IPS DF 6.9 (cell line): Measurements from ENCODE around the gene ABHD16A.

ENCODE experiments used
- DNase-seq: peaks from one replicate; pipeline ENCODE4 v3.0.0-alpha.2; 2013; ENCODE audit warnings: low read depth, low spot score
- H3K27ac ChIP-seq: one replicate; pipeline ENCODE4 v1.5.1; 2013; ENCODE audit warnings: low read length, control low read depth
- H3K27me3 ChIP-seq: 2 replicates; pipeline ENCODE4 v1.6.1; 2013; ENCODE audit warnings: mild to moderate bottlenecking, low read length; ENCODE audit not compliant: control insufficient read depth, insufficient read depth
- H3K36me3 ChIP-seq: 2 replicates; pipeline ENCODE4 v1.6.1; 2013; ENCODE audit warnings: low read length; ENCODE audit not compliant: control insufficient read depth, insufficient read depth
- H3K4me1 ChIP-seq: 2 replicates; pipeline ENCODE4 v1.6.1; 2013; ENCODE audit warnings: low read length; ENCODE audit not compliant: control insufficient read depth, insufficient read depth
- H3K4me3 ChIP-seq: 2 replicates; pipeline ENCODE4 v1.5.1; 2013; ENCODE audit warnings: mild to moderate bottlenecking, low read length
- H3K9me3 ChIP-seq: 2 replicates; pipeline ENCODE4 v1.6.1; 2013; ENCODE audit warnings: low read length, inconsistent platforms; ENCODE audit not compliant: control insufficient read depth, insufficient read depth
- WGBS: extraction: QIAGEN DNeasy Blood & Tissue Kit; methylation state at CpG from one replicate; pipeline ENCODE4 v1.1.7; 2013; ENCODE audit warnings: mixed read lengths, missing lambda C conversion rate; ENCODE audit not compliant: insufficient read length, insufficient coverage; 5-methylcytosine and 5-hydroxymethylcytosine counted together

The ABHD16A gene

DNA sequence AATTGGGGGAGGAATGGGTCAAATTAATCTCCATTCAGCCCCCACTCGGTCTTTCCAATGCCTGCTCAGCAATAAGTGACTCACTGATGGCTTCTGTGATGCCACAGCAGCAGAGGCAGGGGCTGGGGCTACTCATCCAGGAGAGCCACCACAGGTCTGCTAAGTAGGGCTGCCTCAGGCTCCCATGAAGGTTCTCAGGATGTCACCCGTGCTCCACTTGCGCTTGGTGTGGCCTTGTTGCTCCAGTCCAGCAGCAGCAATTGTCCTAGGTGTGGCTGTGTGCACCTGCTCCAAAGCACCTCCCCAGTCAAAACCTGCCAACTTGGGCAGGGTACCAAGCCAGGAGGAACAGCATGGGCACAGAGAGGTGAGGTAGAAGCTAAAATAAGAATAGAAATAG is 19.0 kb upstream of the ABHD16A start:
- Histone ChIP-seq H3K9me3 (no peaks in the 10 kb centered on the region), H3K27ac (no peak overlapping the region), H3K36me3 (peaks cover 2% of the 10 kb centered on the region; the same call in 1 of the 2 replicates), H3K4me1 (peaks cover 10% of the 10 kb centered on the region; the same call in 1 of the 2 replicates), H3K27me3 (no peaks in the 10 kb centered on the region), H3K4me3 (no peak overlapping the region)
- WGBS, result no CpG with 5 or more reads among the region's 3 CpGs
- no peak for DNase-seq

DNA sequence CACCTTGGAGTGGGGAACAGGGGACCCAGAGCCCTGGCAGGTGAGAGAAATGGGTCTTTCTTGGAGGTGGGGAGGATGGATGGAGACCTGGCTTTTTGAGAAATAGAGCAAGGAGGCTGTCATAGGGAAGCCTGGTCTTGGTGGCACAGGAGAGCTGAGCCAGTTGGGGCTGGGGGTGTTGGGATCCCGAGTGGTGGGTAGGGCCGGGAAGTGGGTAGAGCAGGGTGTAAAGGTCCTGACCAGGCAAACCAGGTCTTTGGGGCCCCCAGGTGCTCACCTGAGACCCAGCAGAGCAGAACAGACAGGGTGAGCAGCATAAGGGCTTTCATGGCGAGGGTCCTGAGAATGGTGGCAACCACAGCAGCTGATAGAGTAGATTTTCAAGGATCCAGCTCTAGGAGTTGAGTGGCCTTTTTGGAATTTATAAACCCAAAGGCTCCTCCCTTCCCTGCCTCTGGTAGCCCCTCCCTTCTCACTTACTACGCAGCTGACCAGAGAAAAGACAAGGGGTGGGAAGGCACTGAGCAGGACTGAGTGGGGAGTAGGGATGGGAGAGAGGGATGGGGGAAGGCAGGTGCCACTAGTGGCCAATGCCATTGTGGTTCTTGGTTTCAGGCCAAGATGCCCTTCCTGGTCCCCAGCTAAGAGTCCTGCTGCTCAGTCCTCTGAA is 18.4 kb upstream of the ABHD16A start, which contains the start of gene LY6G6C:
Gene LY6G6C (minus strand): TSS at position 396 of the 670 bp plus-strand sequence. CDS start 67 bp downstream, at position 329.
- Histone ChIP-seq H3K4me3 (no peak within 1 kb of the TSS), H3K27me3 (no peaks in the 10 kb centered on the region), H3K27ac (no peak within 1 kb of the TSS), H3K36me3 (peaks cover 2% of the 10 kb centered on the region; the same call in 1 of the 2 replicates), H3K4me1 (peaks cover 10% of the 10 kb centered on the region; the same call in 1 of the 2 replicates), H3K9me3 (no peaks in the 10 kb centered on the region)
- no CpG with 5 or more reads among the region's 4 CpGs for WGBS
- DNase-seq, result no peak

- Histone ChIP-seq H3K27ac (no peak overlapping the region), H3K27me3 (no peaks in the 10 kb centered on the region), H3K4me1 (peaks cover 10% of the 10 kb centered on the region; the same call in 1 of the 2 replicates), H3K4me3 (no peak overlapping the region), H3K36me3 (no peaks in the 10 kb centered on the region), H3K9me3 (no peaks in the 10 kb centered on the region)
- DNase-seq, result no peak
- no CpG with 5 or more reads among the region's 5 CpGs for WGBS
Measured at GRCh38 chr6:31720196-31720770, 17.2 kb upstream of the ABHD16A start.

- H3K36me3 ChIP-seq, result no peaks in the 10 kb centered on the region
- no peak overlapping the region for H3K4me3 ChIP-seq
- no peaks in the 10 kb centered on the region for H3K27me3 ChIP-seq
- no peak for DNase-seq
- no peaks in the 10 kb centered on the region for H3K9me3 ChIP-seq
- peaks cover 12% of the 10 kb centered on the region for H3K4me1 ChIP-seq
- no peak overlapping the region for H3K27ac ChIP-seq
- WGBS, result no CpG with 5 or more reads among the region's 6 CpGs
Measured at GRCh38 chr6:31719001-31719400, 15.9 kb upstream of the ABHD16A start.

DNA sequence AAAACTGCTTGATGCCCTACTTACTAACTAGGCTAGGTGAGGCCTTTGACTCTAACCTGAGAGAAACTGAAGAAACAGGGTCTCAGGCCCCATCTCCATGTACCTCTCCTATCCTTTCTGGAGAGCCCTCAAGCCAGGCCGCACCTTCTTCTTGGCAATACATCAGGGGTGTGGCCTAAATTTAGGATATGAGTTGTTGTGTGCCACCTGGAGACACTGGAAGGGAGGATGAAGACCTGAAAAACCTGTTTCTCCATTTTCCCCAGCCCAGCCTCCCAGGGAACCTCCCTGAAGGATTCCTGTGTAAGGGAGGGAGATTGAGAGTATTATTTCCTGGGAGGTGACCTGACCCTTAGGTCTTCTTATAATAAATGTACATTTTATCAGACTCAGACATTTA is 15.1 kb upstream of the ABHD16A start:
- no peak overlapping the region for H3K4me3 ChIP-seq
- no peak overlapping the region for H3K27ac ChIP-seq
- WGBS, result no CpG with 5 or more reads among the region's 1 CpG
- H3K36me3 ChIP-seq, result no peaks in the 10 kb centered on the region
- H3K4me1 ChIP-seq, result peaks cover 16% of the 10 kb centered on the region
- H3K9me3 ChIP-seq, result no peaks in the 10 kb centered on the region
- no peak for DNase-seq
- H3K27me3 ChIP-seq, result no peaks in the 10 kb centered on the region

DNA sequence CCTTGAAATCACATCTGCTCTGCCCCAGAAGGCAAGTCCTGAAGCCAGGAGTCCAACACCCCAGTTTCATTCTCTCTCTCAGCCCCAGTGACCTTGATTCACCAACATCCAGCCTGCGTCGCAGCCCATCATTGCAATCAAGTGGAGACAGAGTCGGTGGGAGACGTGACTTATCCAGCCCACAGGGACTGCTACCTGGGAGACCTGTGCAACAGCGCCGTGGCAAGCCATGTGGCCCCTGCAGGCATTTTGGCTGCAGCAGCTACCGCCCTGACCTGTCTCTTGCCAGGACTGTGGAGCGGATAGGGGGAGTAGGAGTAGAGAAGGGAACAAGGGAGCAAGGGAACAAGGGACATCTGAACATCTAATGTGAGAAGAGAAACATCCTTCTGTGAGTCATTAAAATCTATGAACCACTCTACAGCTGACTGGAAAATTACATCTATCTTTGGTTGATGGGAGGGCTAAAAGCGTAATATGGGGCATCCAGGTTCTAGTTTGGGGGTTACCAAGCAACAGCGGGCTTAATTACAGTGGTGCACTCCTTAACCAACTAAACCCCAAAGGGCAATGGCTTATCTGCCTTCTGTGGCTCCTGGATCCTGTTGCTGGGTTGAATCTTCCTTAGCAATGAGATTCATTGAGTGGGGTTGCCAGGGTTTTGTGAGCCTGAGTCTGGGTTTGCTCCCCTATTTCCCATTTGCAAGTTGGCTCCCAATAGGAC is 14.5 kb upstream of the ABHD16A start:
- no CpG with 5 or more reads among the region's 10 CpGs for WGBS
- no peak overlapping the region for H3K27ac ChIP-seq
- no peak for DNase-seq

GRCh38 chr6:31715022-31715958 is 12.2 kb upstream of the ABHD16A start, which contains the start of gene LY6G6D:
TSS of gene LY6G6D (plus strand) at chr6:31715348. CDS start at chr6:31715356, 8 bp downstream.
- Histone ChIP-seq H3K9me3 (no peaks in the 10 kb centered on the region), H3K36me3 (no peaks in the 10 kb centered on the region), H3K27ac (no peak within 1 kb of the TSS), H3K4me1 (peaks cover 16% of the 10 kb centered on the region), H3K4me3 (no peak within 1 kb of the TSS; the same call in 1 of the 2 replicates), H3K27me3 (no peaks in the 10 kb centered on the region)
- no peak for DNase-seq
- no CpG with 5 or more reads among the region's 16 CpGs for WGBS

More for the DNA sequence above, 14.5 kb upstream of the ABHD16A start:
- Histone ChIP-seq H3K36me3 (no peaks in the 10 kb centered on the region), H3K4me3 (no peak overlapping the region), H3K27me3 (no peaks in the 10 kb centered on the region), H3K9me3 (no peaks in the 10 kb centered on the region), H3K4me1 (peaks cover 16% of the 10 kb centered on the region)

- Histone ChIP-seq H3K27me3 (no peaks in the 10 kb centered on the region), H3K4me1 (peaks cover 16% of the 10 kb centered on the region)
Measured at GRCh38 chr6:31713991-31714684, 11.0 kb upstream of the ABHD16A start.

GRCh38 chr6:31713465-31713864 is 10.3 kb upstream of the ABHD16A start:
- H3K4me3 ChIP-seq, result no peak overlapping the region
- no peaks in the 10 kb centered on the region for H3K36me3 ChIP-seq
- H3K4me1 ChIP-seq, result peaks cover 12% of the 10 kb centered on the region
- no peaks in the 10 kb centered on the region for H3K9me3 ChIP-seq
- H3K27ac ChIP-seq, result no peak overlapping the region
- no peak for DNase-seq
- no CpG with 5 or more reads among the region's 4 CpGs for WGBS
- no peaks in the 10 kb centered on the region for H3K27me3 ChIP-seq

More at GRCh38 chr6:31713991-31714684, 11.0 kb upstream of the ABHD16A start:
- Histone ChIP-seq H3K4me3 (no peak overlapping the region), H3K9me3 (no peaks in the 10 kb centered on the region), H3K36me3 (no peaks in the 10 kb centered on the region), H3K27ac (no peak overlapping the region)
- no CpG with 5 or more reads among the region's 5 CpGs for WGBS
- no peak for DNase-seq
